Activated naive CD4-positive, alpha-beta T cell treated with anti-CD3 and anti-CD28 coated beads, Interleukin-2, amount 50 U/mL, for 72 hours (primary cell): ENCODE results near the gene HBA2. TPM values are rescaled to one million over a fixed set of nuclear protein-coding genes. Genes with fewer than 3 reads are reported as not detected.

Experiments used
- ATAC-seq, 2 donors: fragments of 150-1000 bp; cut with Tn5 transposase; 2 replicates each; pipeline ENCODE4 v1.10.0; 2021; ENCODE audit warnings: mild to moderate bottlenecking in 2 of 2, moderate library complexity in 2 of 2
- DNase-seq, 2 donors: peaks; one replicate each; pipeline ENCODE4 v3.0.0; 2021 to 2022; ENCODE audit warnings: low spot score in 2 of 2
- H3K27ac Mint-ChIP-seq, 2 donors: one replicate each; pipeline ENCODE4 v1.8.0; 2022; ENCODE audit warnings: mild to moderate bottlenecking in 2 of 2, mixed read lengths in 2 of 2
- H3K36me3 Mint-ChIP-seq, 2 donors: one replicate each; pipeline ENCODE4 v1.8.0; 2022; ENCODE audit warnings: mixed read lengths in 2 of 2
- H3K9me3 Mint-ChIP-seq, 2 donors: one replicate each; pipeline ENCODE4 v1.8.0; 2022; ENCODE audit warnings: mixed read lengths in 2 of 2
- total RNA-seq, 2 donors: library from RNA; stranded (reverse); gene quantifications; one replicate each; pipeline ENCODE4 v1.2.3, GENCODE V29; 2022

Gene HBA2
- total RNA-seq, 2 donors from 2014 or later, result not detected

DNA sequence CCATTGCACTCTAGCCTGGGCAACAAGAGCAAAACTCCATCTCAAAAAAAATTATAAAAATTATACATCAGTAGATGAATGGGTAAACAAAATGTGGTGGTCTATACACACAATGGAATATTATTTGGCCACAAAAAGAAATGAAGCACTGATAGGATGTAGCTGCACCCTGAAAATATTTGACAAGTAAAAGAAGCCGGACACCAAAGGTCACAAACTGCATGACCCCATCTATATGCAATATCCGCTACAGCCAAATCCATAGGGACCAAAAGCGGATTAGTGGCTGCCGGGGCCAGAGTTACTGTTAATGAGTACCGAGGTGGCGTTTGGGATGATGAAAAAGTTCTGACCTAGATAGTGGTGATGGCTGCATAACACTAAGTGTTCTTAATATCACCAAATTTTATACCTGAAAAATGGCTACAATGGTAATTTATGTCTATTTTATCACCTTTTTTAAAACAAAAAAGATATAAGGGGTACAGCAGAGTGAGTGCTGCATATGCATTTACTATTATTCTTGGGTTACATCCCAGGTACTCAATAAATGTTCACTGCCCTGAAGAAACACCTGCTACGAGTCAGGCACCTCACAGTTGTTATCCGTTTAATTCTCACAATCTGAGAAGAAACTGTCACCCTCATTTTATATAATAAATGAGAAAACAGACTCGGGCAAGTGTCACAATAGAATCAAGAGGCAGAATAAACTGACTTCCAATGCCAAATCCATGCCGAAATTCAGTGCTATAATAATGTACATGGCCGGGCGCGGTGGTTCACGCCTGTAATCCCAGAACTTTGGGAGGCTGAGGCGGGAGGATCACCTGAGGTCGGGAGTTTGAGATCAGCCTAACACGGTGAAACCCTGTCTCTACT lies 6.8 kb downstream of the HBA2 start:
- H3K27ac Mint-ChIP-seq, result no peak overlapping the region
- DNase-seq, result no peak
- no peak for ATAC-seq
- H3K9me3 Mint-ChIP-seq, result no peaks in the 10 kb centered on the region
- no peaks in the 10 kb centered on the region for H3K36me3 Mint-ChIP-seq

- DNase-seq (peak in 1 of 2 donors; percentile 73), ATAC-seq (peak in 1 of 2 donors; percentile 29)
- Mint-ChIP-seq H3K36me3 (no peaks in the 10 kb centered on the region), H3K27ac (no peak within 1 kb of the TSS), H3K9me3 (no peaks in the 10 kb centered on the region)
Observed at GRCh38 chr16:180101-180675, 7.5 kb downstream of the HBA2 start, which contains the start of gene HBQ1. Gene HBQ1, plus strand, starts transcription at chr16:180459. Its CDS starts 28 bp downstream, at chr16:180487.

DNA sequence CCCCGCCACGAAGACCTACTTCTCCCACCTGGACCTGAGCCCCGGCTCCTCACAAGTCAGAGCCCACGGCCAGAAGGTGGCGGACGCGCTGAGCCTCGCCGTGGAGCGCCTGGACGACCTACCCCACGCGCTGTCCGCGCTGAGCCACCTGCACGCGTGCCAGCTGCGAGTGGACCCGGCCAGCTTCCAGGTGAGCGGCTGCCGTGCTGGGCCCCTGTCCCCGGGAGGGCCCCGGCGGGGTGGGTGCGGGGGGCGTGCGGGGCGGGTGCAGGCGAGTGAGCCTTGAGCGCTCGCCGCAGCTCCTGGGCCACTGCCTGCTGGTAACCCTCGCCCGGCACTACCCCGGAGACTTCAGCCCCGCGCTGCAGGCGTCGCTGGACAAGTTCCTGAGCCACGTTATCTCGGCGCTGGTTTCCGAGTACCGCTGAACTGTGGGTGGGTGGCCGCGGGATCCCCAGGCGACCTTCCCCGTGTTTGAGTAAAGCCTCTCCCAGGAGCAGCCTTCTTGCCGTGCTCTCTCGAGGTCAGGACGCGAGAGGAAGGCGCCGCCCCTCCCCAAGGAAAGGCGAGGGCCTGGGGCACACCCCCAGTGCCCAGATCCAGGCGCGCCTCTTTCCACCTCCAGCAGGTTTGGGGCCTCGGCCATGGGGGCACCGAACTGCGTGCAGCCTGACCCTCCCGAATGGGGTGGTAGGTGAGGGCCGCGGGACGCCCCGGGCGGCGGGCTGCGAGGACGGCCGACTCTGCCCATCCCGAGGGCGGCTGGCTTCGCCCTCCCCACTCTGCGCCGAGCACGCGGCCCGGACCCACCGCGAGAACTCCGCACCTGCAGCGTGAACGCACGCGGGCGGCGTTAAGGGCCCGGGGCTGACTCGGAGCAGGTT lies 8.2 kb downstream of the HBA2 start:
- no peaks in the 10 kb centered on the region for H3K9me3 Mint-ChIP-seq
- H3K36me3 Mint-ChIP-seq, result no peaks in the 10 kb centered on the region
- ATAC-seq (peak; percentile 83 to 87), DNase-seq (peak in 1 of 2 donors; percentile 42)
- H3K27ac Mint-ChIP-seq, result no peak overlapping the region

- Mint-ChIP-seq H3K9me3 (no peaks in the 10 kb centered on the region), H3K36me3 (no peaks in the 10 kb centered on the region), H3K27ac (no peak overlapping the region)
- DNase-seq, result peak; percentile 79 to 97
- ATAC-seq, result no peak
Observed at GRCh38 chr16:181565-182021, 8.9 kb downstream of the HBA2 start.

DNA sequence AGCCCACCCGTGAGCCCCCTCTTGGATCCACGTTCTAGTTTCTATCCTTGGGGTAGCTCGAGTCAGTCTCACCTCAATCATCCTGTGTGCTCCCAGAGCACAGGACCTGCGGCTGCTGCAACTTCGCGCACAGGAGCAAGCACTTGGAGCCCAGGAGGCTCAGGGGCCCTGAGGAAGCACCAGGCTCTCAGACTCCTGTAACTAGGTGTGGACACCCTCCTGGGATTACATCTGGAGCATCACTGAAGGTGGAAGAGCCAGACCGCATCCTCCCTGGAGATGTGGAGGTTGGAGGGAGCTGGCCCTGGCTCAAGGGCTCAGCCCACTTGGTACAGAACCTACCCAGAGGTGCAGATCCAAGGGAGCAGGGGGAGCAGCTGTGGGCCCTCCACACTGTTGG lies 10.3 kb downstream of the HBA2 start:
- no peaks in the 10 kb centered on the region for H3K36me3 Mint-ChIP-seq
- ATAC-seq (no peak), DNase-seq (no peak)
- H3K9me3 Mint-ChIP-seq, result no peaks in the 10 kb centered on the region
- H3K27ac Mint-ChIP-seq, result no peak overlapping the region

- H3K9me3 Mint-ChIP-seq, result no peaks in the 10 kb centered on the region
- no peak overlapping the region for H3K27ac Mint-ChIP-seq
- no peak for ATAC-seq
- peaks cover 0 to 8% of the 10 kb centered on the region in 2 donors for H3K36me3 Mint-ChIP-seq
- no peak for DNase-seq
Observed at GRCh38 chr16:185213-185612, 12.5 kb downstream of the HBA2 start.

- ATAC-seq (no peak), DNase-seq (no peak)
- no peaks in the 10 kb centered on the region for H3K9me3 Mint-ChIP-seq
- H3K36me3 Mint-ChIP-seq, result peaks cover 0 to 8% of the 10 kb centered on the region in 2 donors
- H3K27ac Mint-ChIP-seq, result no peak overlapping the region
Observed at GRCh38 chr16:185691-186090, 13.0 kb downstream of the HBA2 start.

DNA sequence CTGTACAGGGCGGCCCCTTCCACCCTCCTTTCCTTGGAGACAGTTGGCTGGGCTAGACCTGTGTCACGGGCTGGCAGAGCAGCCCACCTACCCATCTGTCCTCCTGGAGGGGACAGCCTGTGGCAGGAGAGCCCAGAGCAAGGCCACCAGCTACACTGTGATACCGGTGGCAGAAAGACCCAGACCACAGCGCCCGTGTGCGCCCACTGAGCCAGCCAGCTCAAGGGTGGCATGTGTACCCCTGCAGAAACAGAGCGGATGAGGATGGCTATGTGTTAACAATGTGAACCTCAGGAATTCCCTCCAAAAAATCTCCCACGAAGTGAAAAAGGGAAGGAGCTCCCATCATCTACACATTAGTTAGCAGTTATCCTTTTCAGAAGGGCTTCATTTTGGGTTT lies 14.7 kb downstream of the HBA2 start:
- peaks cover 5 to 8% of the 10 kb centered on the region in 2 donors for H3K36me3 Mint-ChIP-seq
- H3K9me3 Mint-ChIP-seq, result no peaks in the 10 kb centered on the region
- ATAC-seq (no peak), DNase-seq (no peak)
- H3K27ac Mint-ChIP-seq, result no peak overlapping the region

GRCh38 chr16:188674-189073 lies 16.0 kb downstream of the HBA2 start:
- peak overlapping the region in 1 of 2 donors; percentile 44 for H3K27ac Mint-ChIP-seq

GRCh38 chr16:189604-190186 lies 17.0 kb downstream of the HBA2 start:
- Mint-ChIP-seq H3K9me3 (no peaks in the 10 kb centered on the region), H3K27ac (no peak overlapping the region), H3K36me3 (peaks cover 5 to 13% of the 10 kb centered on the region in 2 donors)
- DNase-seq, result no peak
- no peak for ATAC-seq

More at GRCh38 chr16:188674-189073, 16.0 kb downstream of the HBA2 start:
- no peak for DNase-seq
- peaks cover 5 to 13% of the 10 kb centered on the region in 2 donors for H3K36me3 Mint-ChIP-seq
- H3K9me3 Mint-ChIP-seq, result no peaks in the 10 kb centered on the region
- peak; percentile 60 to 79 for ATAC-seq

GRCh38 chr16:191831-192230 lies 19.2 kb downstream of the HBA2 start:
- H3K9me3 Mint-ChIP-seq, result no peaks in the 10 kb centered on the region
- H3K36me3 Mint-ChIP-seq, result peaks cover 5 to 13% of the 10 kb centered on the region in 2 donors
- ATAC-seq (no peak), DNase-seq (no peak)
- H3K27ac Mint-ChIP-seq, result peak overlapping the region; percentile 11 to 70

DNA sequence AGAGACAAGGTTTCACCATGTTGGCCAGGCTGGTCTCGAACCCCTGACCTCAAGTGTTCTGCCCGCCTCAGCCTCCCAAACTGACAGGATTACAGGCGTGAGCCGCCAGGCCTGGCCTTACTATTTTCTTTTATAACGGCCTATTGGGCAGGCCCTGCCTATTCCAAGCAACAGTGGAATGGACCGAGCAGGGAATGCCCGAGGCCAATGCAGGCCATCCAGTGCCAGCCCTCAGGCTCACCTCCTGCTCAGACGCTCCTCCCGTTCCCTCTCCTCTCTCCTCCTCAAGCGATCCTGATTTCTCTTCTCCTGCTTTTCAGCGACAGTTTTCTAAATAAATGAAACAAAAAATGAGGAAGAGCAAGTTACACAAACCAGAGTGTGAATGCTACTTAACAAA lies 20.0 kb downstream of the HBA2 start:
- peak overlapping the region in 1 of 2 donors; percentile 40 for H3K27ac Mint-ChIP-seq
- ATAC-seq, result no peak
- peaks cover 5 to 13% of the 10 kb centered on the region in 2 donors for H3K36me3 Mint-ChIP-seq
- DNase-seq, result no peak
- no peaks in the 10 kb centered on the region for H3K9me3 Mint-ChIP-seq

GRCh38 chr16:193441-193840 lies 20.8 kb downstream of the HBA2 start:
- Mint-ChIP-seq H3K9me3 (no peaks in the 10 kb centered on the region), H3K36me3 (peaks cover 5 to 13% of the 10 kb centered on the region in 2 donors), H3K27ac (no peak overlapping the region)
- no peak for ATAC-seq
- DNase-seq, result no peak

DNA sequence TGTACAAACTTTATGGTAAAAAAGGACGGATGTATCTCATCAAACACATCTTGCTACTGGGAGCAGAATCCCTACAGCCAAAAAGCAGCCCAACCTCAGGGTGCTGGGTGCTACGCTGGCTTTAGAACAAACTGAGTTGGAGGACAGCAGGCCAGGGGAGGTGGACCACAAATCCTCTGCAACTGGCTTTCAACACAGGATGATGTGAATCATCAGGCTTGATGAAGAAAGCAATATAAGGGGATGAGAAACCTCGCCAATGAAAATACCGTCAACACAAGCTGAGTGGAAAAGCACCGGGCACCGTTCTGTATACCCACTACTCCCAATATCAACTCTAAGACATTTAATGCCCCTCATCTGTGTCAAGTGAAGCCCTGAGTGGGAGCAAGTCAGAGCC lies 21.8 kb downstream of the HBA2 start:
- Mint-ChIP-seq H3K9me3 (no peaks in the 10 kb centered on the region), H3K36me3 (peaks cover 5% of the 10 kb centered on the region in 2 donors), H3K27ac (no peak overlapping the region)
- ATAC-seq, result no peak
- no peak for DNase-seq

GRCh38 chr16:200388-200787 lies 27.7 kb downstream of the HBA2 start:
- H3K9me3 Mint-ChIP-seq, result no peaks in the 10 kb centered on the region
- DNase-seq (no peak), ATAC-seq (no peak)
- H3K36me3 Mint-ChIP-seq, result no peaks in the 10 kb centered on the region
- no peak overlapping the region for H3K27ac Mint-ChIP-seq

GRCh38 chr16:203246-203645 lies 30.6 kb downstream of the HBA2 start:
- H3K36me3 Mint-ChIP-seq, result peaks cover 9 to 12% of the 10 kb centered on the region in 2 donors

More at GRCh38 chr16:203246-203645, 30.6 kb downstream of the HBA2 start:
- no peak for DNase-seq
- Mint-ChIP-seq H3K27ac (peak overlapping the region in 1 of 2 donors; percentile 47), H3K9me3 (no peaks in the 10 kb centered on the region)
- no peak for ATAC-seq
